Measurements from ENCODE around the gene ARRB1.
A peak's percentile ranks its signal among the peaks of the same experiment; 100 is the strongest.

ARRB1 gene

DNA sequence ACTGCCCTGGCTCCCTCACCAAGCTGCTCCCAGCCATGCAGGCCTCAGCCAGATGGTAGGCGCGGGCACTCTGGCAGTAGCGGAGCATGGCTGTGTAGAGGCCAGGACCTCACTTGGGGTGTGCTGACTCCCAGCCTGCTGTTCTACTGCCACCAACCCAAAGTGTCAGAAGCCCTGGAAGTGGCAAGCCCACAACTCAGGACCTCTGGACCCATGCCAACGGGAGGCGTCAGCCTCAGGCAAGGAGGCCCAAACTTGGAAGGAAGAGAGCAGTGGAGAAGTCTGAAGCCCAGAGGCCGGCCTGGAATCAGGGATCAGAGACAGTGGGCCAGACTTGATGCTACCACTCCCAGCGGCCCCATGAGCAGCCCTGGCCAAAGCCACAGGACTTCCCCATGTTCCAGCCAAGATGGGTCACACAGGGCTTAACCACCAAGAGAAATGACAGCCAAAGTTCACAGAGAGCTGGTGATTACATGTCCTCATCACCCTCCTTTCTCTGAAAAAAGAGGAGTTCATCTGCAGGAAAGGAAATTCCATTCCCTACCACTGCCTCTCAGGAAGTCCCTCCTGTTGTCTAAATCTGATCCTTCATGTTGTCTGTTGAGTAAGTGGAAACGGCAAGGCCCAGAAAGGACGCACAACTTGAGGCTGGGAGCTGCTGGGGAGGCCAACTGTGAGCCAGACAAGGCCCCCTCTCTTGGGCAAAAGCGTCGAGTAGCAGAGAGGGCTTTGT is 4.4 kb downstream of the ARRB1 start:
- no peak overlapping the region for H2BK120ac ChIP-seq (ENCODE audit: insufficient read depth, low read length, poor library complexity)
- no peak overlapping the region for H3K9ac ChIP-seq (ENCODE audit: low read length)
- H3K36me3 ChIP-seq (ENCODE audit: control insufficient read depth in 1 of 2, insufficient read depth in 2 of 2, low read length in 2 of 2): peaks cover 2 to 4% of the 10 kb centered on the region in 2 experiments
- no peaks in the 10 kb centered on the region for H3K27me3 ChIP-seq (ENCODE audit: insufficient read depth, low read length)
- H2AFZ ChIP-seq (ENCODE audit: insufficient read depth, low read length, poor library complexity): no peak overlapping the region
- peak overlapping the region; percentile 71 for H3K4ac ChIP-seq (ENCODE audit: low read depth, low read length)
- H3K4me2 ChIP-seq (ENCODE audit: low read length): no peak overlapping the region
- peak overlapping the region; percentile 48 for H3K18ac ChIP-seq (ENCODE audit: low read length)
- no peak overlapping the region for H2BK5ac ChIP-seq (ENCODE audit: low read depth, low read length, poor library complexity)
- no peak for DNase-seq
- peaks cover 38% of the 10 kb centered on the region for H3K79me1 ChIP-seq (ENCODE audit: low read length)
- H3K4me1 ChIP-seq (ENCODE audit: control insufficient read depth in 1 of 2, insufficient read depth in 2 of 2, low read length in 2 of 2): peaks cover 73 to 83% of the 10 kb centered on the region in 2 experiments
- no peak overlapping the region for H4K91ac ChIP-seq (ENCODE audit: low read depth, low read length)
- peak overlapping the region; percentile 35 for H3K14ac ChIP-seq (ENCODE audit: low read length)
- no peak overlapping the region for H3K27ac ChIP-seq (ENCODE audit: low read depth, low read length)
- H2AK5ac ChIP-seq (ENCODE audit: low read length): peak overlapping the region; percentile 13
- H3K9me3 ChIP-seq (ENCODE audit: insufficient read depth, low read depth, low read length): peaks cover 2% of the 10 kb centered on the region
- peak overlapping the region; percentile 13 for H4K8ac ChIP-seq (ENCODE audit: low read depth, low read length)
- no CpG with 5 or more reads among the region's 11 CpGs for WGBS (ENCODE audit: extremely low coverage, insufficient coverage, insufficient read length)
- no peak overlapping the region for H3K4me3 ChIP-seq (ENCODE audit: low read depth, low read length)
- H3K23ac ChIP-seq (ENCODE audit: low read length): no peak overlapping the region
- no peak overlapping the region for H4K12ac ChIP-seq (ENCODE audit: low read depth, low read length)
- H3K79me2 ChIP-seq (ENCODE audit: control insufficient read depth, insufficient read depth, low read length, poor library complexity): peaks cover 35% of the 10 kb centered on the region
- H2BK12ac ChIP-seq (ENCODE audit: low read length): no peak overlapping the region

DNA sequence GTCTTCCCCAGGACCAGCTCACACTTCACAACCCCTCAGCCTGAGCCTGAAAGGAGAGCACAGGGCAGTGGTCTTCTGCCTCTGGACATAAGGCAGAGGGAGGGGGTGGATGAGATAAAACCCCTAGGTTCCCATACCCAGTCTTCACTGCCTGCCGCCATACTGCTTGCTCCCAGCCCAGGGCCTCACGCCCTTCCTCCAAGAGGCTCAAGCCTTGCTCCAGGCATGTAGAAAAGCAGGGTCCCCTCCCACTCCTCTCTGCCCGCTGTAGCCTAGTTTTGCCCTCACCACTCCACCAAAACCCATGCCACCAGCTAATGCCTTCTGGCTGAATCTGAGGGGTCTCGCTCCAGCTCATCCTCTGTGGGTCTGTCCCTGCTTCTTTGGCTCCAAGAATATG is 5.2 kb downstream of the ARRB1 start:
- Histone ChIP-seq H3K4me3 (ENCODE audit: low read depth, low read length) (no peak overlapping the region), H3K18ac (ENCODE audit: low read length) (peak overlapping the region; percentile 22), H3K14ac (ENCODE audit: low read length) (peak overlapping the region; percentile 8), H2AK5ac (ENCODE audit: low read length) (peak overlapping the region; percentile 25), H2AFZ (ENCODE audit: insufficient read depth, low read length, poor library complexity) (no peak overlapping the region), H3K27me3 (ENCODE audit: insufficient read depth, low read length) (no peaks in the 10 kb centered on the region), H3K9ac (ENCODE audit: low read length) (no peak overlapping the region), H4K8ac (ENCODE audit: low read depth, low read length) (no peak overlapping the region), H2BK12ac (ENCODE audit: low read length) (no peak overlapping the region), H3K9me3 (ENCODE audit: insufficient read depth, low read depth, low read length) (no peaks in the 10 kb centered on the region), H3K79me2 (ENCODE audit: control insufficient read depth, insufficient read depth, low read length, poor library complexity) (peaks cover 34% of the 10 kb centered on the region), H3K79me1 (ENCODE audit: low read length) (peaks cover 37% of the 10 kb centered on the region), H3K23ac (ENCODE audit: low read length) (no peak overlapping the region), H2BK5ac (ENCODE audit: low read depth, low read length, poor library complexity) (no peak overlapping the region), H4K12ac (ENCODE audit: low read depth, low read length) (no peak overlapping the region), H2BK120ac (ENCODE audit: insufficient read depth, low read length, poor library complexity) (no peak overlapping the region), H3K27ac (ENCODE audit: low read depth, low read length) (no peak overlapping the region), H3K36me3 (ENCODE audit: control insufficient read depth in 1 of 2, insufficient read depth in 2 of 2, low read length in 2 of 2) (peaks cover 2 to 4% of the 10 kb centered on the region in 2 experiments), H3K4ac (ENCODE audit: low read depth, low read length) (peak overlapping the region; percentile 31), H4K91ac (ENCODE audit: low read depth, low read length) (no peak overlapping the region), H3K4me2 (ENCODE audit: low read length) (no peak overlapping the region), H3K4me1 (ENCODE audit: control insufficient read depth in 1 of 2, insufficient read depth in 2 of 2, low read length in 2 of 2) (peaks cover 77 to 88% of the 10 kb centered on the region in 2 experiments)
- WGBS (ENCODE audit: extremely low coverage, insufficient coverage, insufficient read length): no CpG with 5 or more reads among the region's 4 CpGs
- DNase-seq: no peak

- no peak overlapping the region for H2AK5ac ChIP-seq (ENCODE audit: low read length)
- H3K36me3 ChIP-seq (ENCODE audit: control insufficient read depth in 1 of 2, insufficient read depth in 2 of 2, low read length in 2 of 2): peaks cover 2 to 4% of the 10 kb centered on the region in 2 experiments
- no peak overlapping the region for H3K9ac ChIP-seq (ENCODE audit: low read length)
- peak overlapping the region; percentile 9 for H3K18ac ChIP-seq (ENCODE audit: low read length)
- no peak overlapping the region for H3K4me3 ChIP-seq (ENCODE audit: low read depth, low read length)
- no peak overlapping the region for H2BK120ac ChIP-seq (ENCODE audit: insufficient read depth, low read length, poor library complexity)
- no peak overlapping the region for H2BK12ac ChIP-seq (ENCODE audit: low read length)
- peak overlapping the region; percentile 24 for H3K4ac ChIP-seq (ENCODE audit: low read depth, low read length)
- peak overlapping the region; percentile 3 for H4K91ac ChIP-seq (ENCODE audit: low read depth, low read length)
- H3K23ac ChIP-seq (ENCODE audit: low read length): no peak overlapping the region
- H3K4me1 ChIP-seq (ENCODE audit: control insufficient read depth in 1 of 2, insufficient read depth in 2 of 2, low read length in 2 of 2): peaks cover 78 to 89% of the 10 kb centered on the region in 2 experiments
- no peak overlapping the region for H2BK5ac ChIP-seq (ENCODE audit: low read depth, low read length, poor library complexity)
- H4K12ac ChIP-seq (ENCODE audit: low read depth, low read length): no peak overlapping the region
- DNase-seq: no peak
- H3K14ac ChIP-seq (ENCODE audit: low read length): no peak overlapping the region
- no peaks in the 10 kb centered on the region for H3K27me3 ChIP-seq (ENCODE audit: insufficient read depth, low read length)
- no peak overlapping the region for H3K4me2 ChIP-seq (ENCODE audit: low read length)
- H3K9me3 ChIP-seq (ENCODE audit: insufficient read depth, low read depth, low read length): no peaks in the 10 kb centered on the region
- peaks cover 30% of the 10 kb centered on the region for H3K79me2 ChIP-seq (ENCODE audit: control insufficient read depth, insufficient read depth, low read length, poor library complexity)
- no CpG with 5 or more reads among the region's 8 CpGs for WGBS (ENCODE audit: extremely low coverage, insufficient coverage, insufficient read length)
- no peak overlapping the region for H4K8ac ChIP-seq (ENCODE audit: low read depth, low read length)
- no peak overlapping the region for H3K27ac ChIP-seq (ENCODE audit: low read depth, low read length)
- H3K79me1 ChIP-seq (ENCODE audit: low read length): peaks cover 35% of the 10 kb centered on the region
- no peak overlapping the region for H2AFZ ChIP-seq (ENCODE audit: insufficient read depth, low read length, poor library complexity)
These were observed 5.9 kb downstream of the ARRB1 start for GRCh38 chr11:75345455-75346160.

DNA sequence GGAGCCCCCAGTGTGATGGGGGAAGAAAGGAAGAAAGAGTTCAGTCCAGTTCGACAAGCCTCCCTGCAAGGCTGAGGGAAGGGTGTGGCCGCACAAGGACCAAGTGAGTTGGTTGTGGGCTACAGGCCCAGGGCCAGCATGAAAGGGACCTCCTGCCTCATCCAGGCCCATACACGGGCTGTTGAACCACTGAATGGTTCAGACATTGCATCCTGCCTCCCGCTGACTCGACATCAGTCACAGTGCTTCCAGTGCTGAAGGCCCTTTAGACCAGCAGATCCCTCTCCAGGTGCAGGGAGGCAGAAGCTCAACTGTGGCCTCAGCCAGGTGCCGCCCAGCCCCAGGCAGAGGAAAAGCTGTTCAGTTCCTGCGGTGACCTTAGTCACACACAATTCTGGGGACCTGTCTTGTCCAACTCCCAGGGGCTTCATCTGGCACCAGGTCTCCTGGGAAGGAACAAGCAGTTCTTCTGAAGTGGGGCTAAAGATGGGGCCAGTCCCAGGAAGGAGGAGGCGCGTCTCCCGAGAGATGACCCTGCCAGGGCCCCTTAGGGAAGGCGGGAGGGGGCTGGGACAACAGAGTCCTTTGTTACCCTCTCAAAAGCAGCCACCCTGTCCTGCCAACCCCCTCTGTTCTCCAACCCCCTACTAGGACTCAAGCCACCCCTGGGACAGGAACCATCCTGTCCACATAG is 6.6 kb downstream of the ARRB1 start:
- Histone ChIP-seq H2BK120ac (ENCODE audit: insufficient read depth, low read length, poor library complexity) (no peak overlapping the region), H4K91ac (ENCODE audit: low read depth, low read length) (no peak overlapping the region), H3K9me3 (ENCODE audit: insufficient read depth, low read depth, low read length) (no peaks in the 10 kb centered on the region), H4K12ac (ENCODE audit: low read depth, low read length) (no peak overlapping the region), H3K4ac (ENCODE audit: low read depth, low read length) (peak overlapping the region; percentile 71), H3K4me1 (ENCODE audit: control insufficient read depth in 1 of 2, insufficient read depth in 2 of 2, low read length in 2 of 2) (peaks cover 77 to 89% of the 10 kb centered on the region in 2 experiments), H3K79me2 (ENCODE audit: control insufficient read depth, insufficient read depth, low read length, poor library complexity) (peaks cover 28% of the 10 kb centered on the region), H3K14ac (ENCODE audit: low read length) (no peak overlapping the region), H2BK12ac (ENCODE audit: low read length) (peak overlapping the region; percentile 16), H3K36me3 (ENCODE audit: control insufficient read depth in 1 of 2, insufficient read depth in 2 of 2, low read length in 2 of 2) (peaks cover 2 to 4% of the 10 kb centered on the region in 2 experiments), H3K79me1 (ENCODE audit: low read length) (peaks cover 34% of the 10 kb centered on the region), H4K8ac (ENCODE audit: low read depth, low read length) (no peak overlapping the region), H3K4me3 (ENCODE audit: low read depth, low read length) (no peak overlapping the region), H3K27ac (ENCODE audit: low read depth, low read length) (no peak overlapping the region), H3K9ac (ENCODE audit: low read length) (no peak overlapping the region), H2AK5ac (ENCODE audit: low read length) (no peak overlapping the region), H3K27me3 (ENCODE audit: insufficient read depth, low read length) (no peaks in the 10 kb centered on the region), H3K18ac (ENCODE audit: low read length) (peak overlapping the region; percentile 9), H2BK5ac (ENCODE audit: low read depth, low read length, poor library complexity) (no peak overlapping the region), H2AFZ (ENCODE audit: insufficient read depth, low read length, poor library complexity) (no peak overlapping the region), H3K4me2 (ENCODE audit: low read length) (no peak overlapping the region), H3K23ac (ENCODE audit: low read length) (no peak overlapping the region)
- DNase-seq: no peak
- no CpG with 5 or more reads among the region's 11 CpGs for WGBS (ENCODE audit: extremely low coverage, insufficient coverage, insufficient read length)
